Measurements from ENCODE around the gene FAM177A1.

The FAM177A1 gene

DNA sequence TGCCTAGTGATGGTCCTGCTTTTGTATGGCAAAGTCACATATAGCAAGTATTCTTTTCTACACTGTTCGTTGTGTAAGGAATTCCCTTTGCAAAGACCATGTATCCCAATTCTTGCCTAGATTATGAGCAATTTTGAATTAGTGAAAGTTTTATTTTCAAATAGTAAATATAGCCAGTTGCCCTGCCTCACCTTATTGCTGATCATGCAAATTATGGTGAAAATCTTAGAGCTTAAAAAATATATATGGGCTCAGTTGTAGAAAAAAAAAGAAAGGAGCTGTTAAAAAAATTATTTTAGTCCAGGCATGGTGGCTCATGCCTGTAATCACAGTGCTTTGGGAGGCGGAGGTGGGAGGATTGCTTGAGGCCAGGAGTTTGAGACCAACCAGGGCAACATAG, 44.5 kb upstream of the FAM177A1 start:
- no peaks in the 10 kb centered on the region for H3K4me1 ChIP-seq (ENCODE audit: control insufficient read depth, insufficient read depth, low read length)
- H3K4me3 ChIP-seq (ENCODE audit: low read depth, low read length) = no peak overlapping the region
- H3K27ac ChIP-seq (ENCODE audit: extremely low read depth, low read depth, low read length) = no peak overlapping the region
- H3K9me3 ChIP-seq (ENCODE audit: control insufficient read depth, insufficient read depth, low read depth, low read length) = no peaks in the 10 kb centered on the region
- POLR2A ChIA-PET = no interaction called here
- TF ChIP-seq ZNF747 (tag by site-specific recombination; IDR thresholded peaks at IDR 0.05) = no peak
- no peak for TF ChIP-seq ZNF670 (tag by site-specific recombination; IDR thresholded peaks at IDR 0.05; ENCODE audit: low read depth)
- TF ChIP-seq ZNF335 (tag by site-specific recombination; conservative IDR thresholded peaks at IDR 0.05) = no peak
- no peak for TF ChIP-seq ZNF837 (tag by site-specific recombination; IDR thresholded peaks at IDR 0.05)
- no peak for TF ChIP-seq PRDM1 (tag by site-specific recombination; IDR thresholded peaks at IDR 0.05)
- TF ChIP-seq ZNF214 (tag by site-specific recombination; IDR thresholded peaks at IDR 0.05; ENCODE audit: borderline replicate concordance) = no peak
- TF ChIP-seq, protein P1, sequence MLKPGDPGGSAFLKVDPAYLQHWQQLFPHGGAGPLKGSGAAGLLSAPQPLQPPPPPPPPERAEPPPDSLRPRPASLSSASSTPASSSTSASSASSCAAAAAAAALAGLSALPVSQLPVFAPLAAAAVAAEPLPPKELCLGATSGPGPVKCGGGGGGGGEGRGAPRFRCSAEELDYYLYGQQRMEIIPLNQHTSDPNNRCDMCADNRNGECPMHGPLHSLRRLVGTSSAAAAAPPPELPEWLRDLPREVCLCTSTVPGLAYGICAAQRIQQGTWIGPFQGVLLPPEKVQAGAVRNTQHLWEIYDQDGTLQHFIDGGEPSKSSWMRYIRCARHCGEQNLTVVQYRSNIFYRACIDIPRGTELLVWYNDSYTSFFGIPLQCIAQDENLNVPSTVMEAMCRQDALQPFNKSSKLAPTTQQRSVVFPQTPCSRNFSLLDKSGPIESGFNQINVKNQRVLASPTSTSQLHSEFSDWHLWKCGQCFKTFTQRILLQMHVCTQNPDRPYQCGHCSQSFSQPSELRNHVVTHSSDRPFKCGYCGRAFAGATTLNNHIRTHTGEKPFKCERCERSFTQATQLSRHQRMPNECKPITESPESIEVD (tag by site-specific recombination; IDR thresholded peaks at IDR 0.05) = no peak
- no peak for TF ChIP-seq ZNF549 (tag by site-specific recombination; IDR thresholded peaks at IDR 0.05)
- no peak for TF ChIP-seq ZNF266 (tag by site-specific recombination; IDR thresholded peaks at IDR 0.05; ENCODE audit: low read depth)
- TF ChIP-seq IKZF3 (tag by site-specific recombination; IDR thresholded peaks at IDR 0.05) = no peak
- TF ChIP-seq ZEB2 (tag by site-specific recombination; IDR thresholded peaks at IDR 0.05) = no peak
- TF ChIP-seq, protein P2, sequence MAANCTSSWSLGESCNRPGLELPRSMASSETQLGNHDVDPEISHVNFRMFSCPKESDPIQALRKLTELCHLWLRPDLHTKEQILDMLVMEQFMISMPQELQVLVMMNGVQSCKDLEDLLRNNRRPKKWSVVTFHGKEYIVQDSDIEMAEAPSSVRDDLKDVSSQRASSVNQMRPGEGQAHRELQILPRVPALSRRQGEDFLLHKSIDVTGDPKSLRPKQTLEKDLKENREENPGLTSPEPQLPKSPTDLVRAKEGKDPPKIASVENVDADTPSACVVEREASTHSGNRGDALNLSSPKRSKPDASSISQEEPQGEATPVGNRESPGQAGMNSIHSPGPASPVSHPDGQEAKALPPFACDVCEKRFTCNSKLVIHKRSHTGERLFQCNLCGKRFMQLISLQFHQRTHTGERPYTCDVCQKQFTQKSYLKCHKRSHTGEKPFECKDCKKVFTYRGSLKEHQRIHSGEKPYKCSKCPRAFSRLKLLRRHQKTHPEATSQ (tag by site-specific recombination; IDR thresholded peaks at IDR 0.05) = no peak
- no peak for TF ChIP-seq ZNF514 (tag by site-specific recombination; IDR thresholded peaks at IDR 0.05)
- CTCF ChIA-PET = interaction anchor here (0.7 kb wide), 1 partner anchor 780 kb away, joined by 4 read pairs; no protein-coding TSS in a partner anchor
- peaks cover 27 to 35% of the 10 kb centered on the region in 2 experiments for H3K36me3 ChIP-seq (ENCODE audit: control insufficient read depth in 2 of 2, insufficient read depth in 1 of 2, low read length in 2 of 2)

GRCh38 chr14:35004839-35005238, 41.2 kb upstream of the FAM177A1 start:
- H3K4me3 ChIP-seq (ENCODE audit: low read depth, low read length) = no peak overlapping the region
- CTCF ChIA-PET = no interaction called here
- POLR2A ChIA-PET = no interaction called here
- no peaks in the 10 kb centered on the region for H3K4me1 ChIP-seq (ENCODE audit: control insufficient read depth, insufficient read depth, low read length)
- peaks cover 34 to 36% of the 10 kb centered on the region in 2 experiments for H3K36me3 ChIP-seq (ENCODE audit: control insufficient read depth in 2 of 2, insufficient read depth in 1 of 2, low read length in 2 of 2)
- no peak overlapping the region for H3K27ac ChIP-seq (ENCODE audit: extremely low read depth, low read depth, low read length)
- no peak for TF ChIP-seq ZXDB (tag by site-specific recombination; IDR thresholded peaks at IDR 0.05)
- no peak for TF ChIP-seq ZNF837 (tag by site-specific recombination; IDR thresholded peaks at IDR 0.05)
- TF ChIP-seq ZNF416 (tag by site-specific recombination; IDR thresholded peaks at IDR 0.05) = no peak
- TF ChIP-seq ZNF398 (tag by site-specific recombination; IDR thresholded peaks at IDR 0.05) = no peak
- no peak for TF ChIP-seq KLF7 (tag by site-specific recombination; IDR thresholded peaks at IDR 0.05; ENCODE audit: borderline replicate concordance)
- TF ChIP-seq, protein P2 (tag by site-specific recombination; IDR thresholded peaks at IDR 0.05) = no peak
- TF ChIP-seq ZNF391 (tag by site-specific recombination; IDR thresholded peaks at IDR 0.05; ENCODE audit: borderline replicate concordance, low read depth) = no peak
- TF ChIP-seq ZNF433 (tag by site-specific recombination; IDR thresholded peaks at IDR 0.05; ENCODE audit: low read depth) = no peak
- no peak for TF ChIP-seq ZNF311 (tag by site-specific recombination; IDR thresholded peaks at IDR 0.05; ENCODE audit: borderline replicate concordance)
- TF ChIP-seq, protein P3, sequence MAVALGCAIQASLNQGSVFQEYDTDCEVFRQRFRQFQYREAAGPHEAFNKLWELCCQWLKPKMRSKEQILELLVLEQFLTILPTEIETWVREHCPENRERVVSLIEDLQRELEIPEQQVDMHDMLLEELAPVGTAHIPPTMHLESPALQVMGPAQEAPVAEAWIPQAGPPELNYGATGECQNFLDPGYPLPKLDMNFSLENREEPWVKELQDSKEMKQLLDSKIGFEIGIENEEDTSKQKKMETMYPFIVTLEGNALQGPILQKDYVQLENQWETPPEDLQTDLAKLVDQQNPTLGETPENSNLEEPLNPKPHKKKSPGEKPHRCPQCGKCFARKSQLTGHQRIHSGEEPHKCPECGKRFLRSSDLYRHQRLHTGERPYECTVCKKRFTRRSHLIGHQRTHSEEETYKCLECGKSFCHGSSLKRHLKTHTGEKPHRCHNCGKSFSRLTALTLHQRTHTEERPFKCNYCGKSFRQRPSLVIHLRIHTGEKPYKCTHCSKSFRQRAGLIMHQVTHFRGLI (tag by site-specific recombination; IDR thresholded peaks at IDR 0.05) = no peak
- TF ChIP-seq ZNF24 (tag by site-specific recombination; IDR thresholded peaks at IDR 0.05) = no peak
- TF ChIP-seq ZNF549 (tag by site-specific recombination; IDR thresholded peaks at IDR 0.05) = no peak
- H3K9me3 ChIP-seq (ENCODE audit: control insufficient read depth, insufficient read depth, low read depth, low read length) = no peaks in the 10 kb centered on the region
